Right kidney (tissue), 1 donor: ENCODE data around the gene MAP2K3.

Source experiments
- DNase-seq: peaks from one replicate; pipeline ENCODE4 v3.0.0-alpha.2; 2016

MAP2K3 gene

DNA sequence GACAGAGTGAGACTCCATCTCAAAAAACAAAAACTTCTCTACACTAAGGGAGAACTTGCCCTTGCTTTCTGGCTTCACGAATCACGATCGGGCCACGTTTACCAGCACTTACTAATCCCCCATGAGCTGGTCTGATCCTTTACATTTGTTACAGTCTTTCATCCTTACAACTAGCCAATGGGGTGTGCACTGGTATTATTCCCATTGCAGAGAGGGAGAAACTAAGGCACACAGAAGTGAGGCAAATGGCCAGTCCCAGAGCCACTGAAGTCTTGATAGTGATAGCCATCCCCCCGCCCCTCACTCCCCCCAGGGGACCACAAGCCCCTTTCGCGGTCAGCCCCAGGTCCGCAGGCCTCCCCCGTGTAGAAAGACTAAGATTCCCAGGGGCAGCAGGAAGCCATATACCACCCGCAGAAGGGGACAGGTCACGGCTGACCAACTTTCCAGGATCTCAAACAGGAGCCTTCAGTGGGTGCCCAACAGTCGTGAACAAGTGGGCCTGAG, 32.2 kb upstream of the MAP2K3 start:
- no peak for DNase-seq

DNA sequence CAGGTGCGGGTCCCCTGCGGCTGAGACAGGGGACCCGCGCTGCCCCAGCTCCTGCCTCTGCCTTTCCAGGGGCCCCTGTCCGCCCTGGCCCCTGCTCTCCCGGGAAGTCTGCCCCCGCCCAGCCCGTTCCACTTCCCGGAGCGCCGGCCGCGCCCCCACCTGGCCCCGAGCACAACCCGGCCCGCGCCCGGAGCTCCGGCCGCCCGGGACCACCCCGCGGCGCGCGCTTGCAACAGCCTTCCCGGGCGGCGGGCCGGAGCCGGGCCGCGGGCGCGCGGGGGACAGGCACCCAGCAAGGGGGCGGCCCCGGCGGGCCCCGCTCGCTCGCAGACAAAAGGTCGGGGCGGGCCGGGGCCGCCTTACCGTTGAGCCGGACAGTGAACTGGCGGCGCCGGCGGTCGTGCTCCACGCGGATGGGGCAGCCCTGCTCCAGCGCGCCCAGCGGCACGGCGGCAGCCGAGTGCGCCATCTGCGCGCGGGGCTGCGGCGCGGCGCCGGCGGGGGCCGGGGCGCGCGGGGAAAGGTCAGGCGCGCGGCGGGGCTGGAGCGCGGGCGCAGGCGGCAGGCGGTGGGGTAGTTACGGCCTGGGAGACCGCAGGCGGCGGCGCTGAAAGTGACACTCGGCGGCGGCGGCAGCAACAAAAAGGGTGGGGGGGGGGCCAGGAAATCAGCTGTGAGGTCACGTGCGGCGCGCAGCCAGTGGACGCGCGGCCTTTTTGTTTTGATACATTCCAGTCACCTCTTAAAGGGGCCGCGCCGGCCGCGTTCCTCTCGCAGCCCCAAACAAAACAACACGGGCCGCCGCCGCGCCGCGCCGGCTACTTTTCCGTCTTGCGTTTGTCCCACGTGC, 31.5 kb upstream of the MAP2K3 start, which contains the start of gene NATD1:
NATD1 (minus strand) TSS at position 615 of the 850 bp plus-strand sequence; CDS start at position 469, 146 bp downstream.
- peak; percentile 74 for DNase-seq

DNA sequence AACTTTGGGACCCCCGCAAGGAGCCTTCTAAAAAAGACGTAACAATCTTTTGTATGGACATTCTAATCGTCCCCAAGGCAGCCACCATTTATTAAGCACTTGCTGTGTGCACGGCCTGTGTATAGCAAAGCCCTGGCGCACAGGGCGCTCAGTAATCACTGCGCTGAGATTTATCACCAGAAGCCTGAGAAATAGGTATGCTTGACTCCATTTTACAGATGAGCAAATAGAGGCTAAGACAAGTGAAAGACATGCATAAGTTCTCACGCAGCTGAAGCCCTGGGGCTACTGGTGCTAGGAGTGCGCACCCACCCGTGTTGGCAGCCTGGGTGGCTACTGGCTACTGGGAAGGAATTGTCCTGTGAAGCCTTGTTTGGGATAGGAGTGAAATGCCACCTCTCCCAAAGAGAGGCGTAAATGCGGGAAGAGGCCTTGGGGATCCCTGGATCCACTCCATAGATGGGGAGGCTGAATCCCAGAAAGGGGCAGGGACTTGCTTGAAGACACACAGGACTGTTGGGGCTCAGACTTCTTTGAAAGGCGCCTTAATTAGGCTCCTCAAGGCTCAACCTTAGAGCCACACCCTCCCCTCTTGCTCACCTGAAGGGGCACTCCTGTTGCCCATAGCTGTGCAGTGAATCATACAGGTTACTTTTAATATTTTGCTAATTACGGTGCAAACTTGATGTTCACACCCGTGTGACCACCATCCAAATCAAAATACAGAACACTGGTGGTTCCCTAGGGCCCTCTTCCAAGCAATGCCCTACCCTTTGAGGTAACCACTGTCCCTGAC, 30.7 kb upstream of the MAP2K3 start:
- no peak for DNase-seq

DNA sequence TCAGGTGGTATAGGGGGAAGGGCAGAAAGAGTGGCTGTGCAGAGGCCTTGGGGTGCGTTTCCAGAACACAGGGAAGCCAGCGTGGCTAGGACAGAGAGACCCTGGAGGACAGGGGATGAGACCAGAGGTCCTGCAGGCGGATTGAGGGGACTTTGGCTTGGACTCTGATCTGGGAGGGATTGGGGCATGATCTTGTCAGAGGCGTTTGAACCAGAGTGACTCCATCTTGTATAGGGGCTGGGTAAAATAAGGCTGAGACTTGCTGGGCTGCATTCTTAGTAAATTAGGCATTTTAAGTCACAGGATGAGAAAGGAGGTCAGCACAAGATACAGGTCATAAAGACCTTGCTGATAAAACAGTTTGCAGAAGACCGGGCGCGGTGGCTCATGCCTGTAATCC, 25.9 kb upstream of the MAP2K3 start:
- DNase-seq = no peak

DNA sequence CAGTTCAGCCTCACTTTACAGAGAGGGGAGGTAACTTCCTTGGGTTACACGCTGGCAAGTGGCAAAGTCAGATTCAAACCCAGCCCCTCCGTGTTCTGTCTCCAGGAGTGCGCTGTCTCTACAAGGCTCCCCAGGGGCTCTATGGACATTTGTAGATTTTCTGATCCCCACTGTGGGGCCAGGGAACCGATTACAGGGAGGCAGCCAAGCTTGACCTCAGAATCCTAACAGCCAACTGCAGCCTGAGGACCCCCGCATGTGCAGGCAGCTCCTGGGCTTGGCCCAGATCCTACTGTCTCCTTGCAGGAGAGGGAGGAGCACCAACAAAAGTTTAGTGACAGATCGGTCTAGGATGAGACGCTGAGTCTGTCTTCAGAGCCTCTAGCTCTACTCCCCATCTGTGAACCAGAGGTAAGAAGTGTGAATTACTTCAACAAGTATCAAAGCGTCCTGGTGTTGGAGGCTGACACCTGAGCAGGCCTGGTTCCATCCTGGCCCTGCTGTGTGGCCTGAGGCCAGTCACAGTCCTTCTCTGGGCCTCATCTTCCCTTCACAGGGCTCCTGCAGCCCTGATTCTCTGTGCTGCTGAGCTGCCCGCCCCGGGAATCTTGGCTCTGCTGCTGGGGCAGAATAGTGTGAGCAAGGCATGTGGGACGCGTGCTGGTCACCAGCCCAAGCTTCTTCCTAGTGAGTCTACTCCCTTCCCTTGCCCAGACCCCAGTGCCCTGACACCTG, 22.1 kb upstream of the MAP2K3 start:
- DNase-seq = no peak

DNA sequence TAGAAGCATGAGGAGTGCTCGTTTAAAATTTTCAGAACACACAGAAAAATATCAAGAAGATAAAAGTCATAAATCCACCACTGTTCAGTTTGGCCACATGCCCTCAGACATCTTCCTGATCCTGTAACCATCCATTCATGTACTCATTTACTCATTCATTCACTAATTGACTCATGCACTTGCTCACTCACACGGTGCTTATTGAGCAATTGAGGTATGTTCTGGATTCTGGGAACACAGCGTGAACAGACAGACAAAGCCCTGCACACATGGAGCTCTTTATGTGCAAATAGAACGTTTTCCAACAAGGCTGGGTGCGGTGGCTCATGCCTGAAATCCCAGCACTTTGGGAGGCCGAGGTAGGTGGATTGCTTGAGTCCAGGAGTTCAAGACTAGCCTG, 21.1 kb upstream of the MAP2K3 start:
- DNase-seq = no peak

DNA sequence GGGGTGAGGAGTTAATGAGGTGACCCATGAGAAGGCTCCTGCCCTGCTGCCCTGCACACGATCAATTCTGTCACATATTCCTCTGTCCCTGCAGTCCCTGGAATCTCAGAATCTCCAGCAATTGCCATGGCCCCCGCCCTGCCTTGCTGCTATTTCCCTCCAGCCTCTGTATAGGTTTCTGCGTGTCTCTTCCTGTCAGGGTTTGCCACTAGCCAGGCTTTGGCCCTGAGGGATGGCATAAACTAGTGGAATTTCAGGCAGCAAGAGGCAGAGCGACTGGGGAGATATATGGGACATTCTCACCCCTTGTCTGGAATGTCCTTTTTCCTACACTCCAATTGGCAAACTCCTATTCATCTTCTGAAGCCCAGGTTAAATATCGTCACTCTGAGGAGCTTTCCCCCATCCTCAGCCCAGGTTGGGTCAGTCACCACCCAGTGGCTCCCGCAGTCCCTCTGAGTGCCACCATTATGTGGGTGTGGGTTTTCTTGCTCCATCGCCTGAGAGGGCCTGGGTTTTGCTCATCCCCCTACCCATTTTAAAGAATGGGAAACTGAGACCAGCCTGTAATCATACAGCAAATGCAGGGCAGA, 15.8 kb upstream of the MAP2K3 start:
- DNase-seq = no peak

DNA sequence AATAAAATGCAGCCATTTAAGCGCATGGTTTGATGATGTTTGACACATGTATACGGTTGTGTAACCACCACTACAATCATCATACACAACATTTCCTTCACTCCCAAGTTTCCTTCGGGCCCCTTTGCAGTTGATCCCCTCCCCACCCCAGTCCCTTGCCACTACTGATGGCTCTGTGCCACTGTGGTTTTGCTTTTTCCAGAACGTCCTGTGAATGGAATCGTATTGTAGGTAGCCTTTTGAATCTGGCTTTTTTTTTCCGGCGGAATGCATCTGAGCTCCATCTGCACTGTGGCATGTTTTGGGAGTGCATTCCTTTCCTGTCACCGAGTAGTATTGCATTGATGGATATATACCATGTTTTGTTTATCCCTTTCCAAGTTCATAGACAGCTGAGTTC, 15.1 kb upstream of the MAP2K3 start:
- no peak for DNase-seq

DNA sequence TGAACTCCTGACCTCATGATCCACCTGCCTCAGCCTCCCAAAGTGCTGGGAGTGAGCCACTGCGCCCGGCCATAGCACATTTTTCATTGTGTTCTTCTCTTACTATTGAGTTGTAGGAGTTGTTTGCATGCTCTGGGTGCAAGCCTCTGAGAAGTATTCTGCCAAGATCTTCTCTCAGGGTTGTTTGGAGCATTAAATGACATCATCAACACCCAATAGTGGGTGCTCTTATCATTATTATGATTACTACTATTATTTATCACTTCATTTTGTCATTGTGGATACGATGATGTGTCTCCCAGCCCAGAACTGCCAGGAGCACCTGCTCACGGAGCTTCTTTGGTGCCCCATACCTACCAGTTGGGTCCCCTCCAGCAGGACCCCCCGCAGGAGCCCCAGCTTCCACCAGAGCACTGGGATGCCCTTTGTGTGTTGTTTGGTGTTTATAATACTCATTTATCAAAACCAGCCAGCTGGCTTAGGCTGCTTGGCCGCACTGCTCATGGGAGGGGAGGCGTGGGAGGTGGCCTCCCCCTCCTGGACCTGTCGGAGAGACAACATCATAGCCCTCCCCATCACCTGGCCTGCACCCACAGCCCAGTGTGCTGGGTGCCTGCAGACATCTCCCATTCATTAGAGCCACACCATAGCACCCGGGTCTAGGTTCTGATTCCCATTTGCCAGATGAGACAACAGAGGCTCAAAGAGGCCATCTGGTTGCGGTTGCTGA, 12.9 kb upstream of the MAP2K3 start:
- DNase-seq = no peak

DNA sequence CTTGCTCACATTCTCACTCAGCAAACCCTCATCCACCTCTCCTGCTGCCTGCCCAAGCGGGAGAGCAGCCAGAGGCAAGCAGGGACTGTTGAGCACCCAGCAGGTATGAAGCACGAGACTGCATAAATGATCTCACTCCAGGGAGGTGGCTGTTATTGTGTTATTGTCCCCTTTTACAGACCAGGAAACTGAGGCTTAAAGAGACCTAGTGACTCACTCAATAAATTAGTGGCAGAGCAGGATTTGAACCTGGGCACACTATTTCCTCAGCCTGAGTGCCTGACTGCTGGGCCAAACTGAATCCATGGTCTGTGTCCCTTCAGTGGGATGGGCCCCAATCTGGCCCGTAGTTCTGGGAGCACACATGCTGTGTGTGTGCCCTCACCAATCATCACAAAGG, 12.3 kb upstream of the MAP2K3 start:
- no peak for DNase-seq

DNA sequence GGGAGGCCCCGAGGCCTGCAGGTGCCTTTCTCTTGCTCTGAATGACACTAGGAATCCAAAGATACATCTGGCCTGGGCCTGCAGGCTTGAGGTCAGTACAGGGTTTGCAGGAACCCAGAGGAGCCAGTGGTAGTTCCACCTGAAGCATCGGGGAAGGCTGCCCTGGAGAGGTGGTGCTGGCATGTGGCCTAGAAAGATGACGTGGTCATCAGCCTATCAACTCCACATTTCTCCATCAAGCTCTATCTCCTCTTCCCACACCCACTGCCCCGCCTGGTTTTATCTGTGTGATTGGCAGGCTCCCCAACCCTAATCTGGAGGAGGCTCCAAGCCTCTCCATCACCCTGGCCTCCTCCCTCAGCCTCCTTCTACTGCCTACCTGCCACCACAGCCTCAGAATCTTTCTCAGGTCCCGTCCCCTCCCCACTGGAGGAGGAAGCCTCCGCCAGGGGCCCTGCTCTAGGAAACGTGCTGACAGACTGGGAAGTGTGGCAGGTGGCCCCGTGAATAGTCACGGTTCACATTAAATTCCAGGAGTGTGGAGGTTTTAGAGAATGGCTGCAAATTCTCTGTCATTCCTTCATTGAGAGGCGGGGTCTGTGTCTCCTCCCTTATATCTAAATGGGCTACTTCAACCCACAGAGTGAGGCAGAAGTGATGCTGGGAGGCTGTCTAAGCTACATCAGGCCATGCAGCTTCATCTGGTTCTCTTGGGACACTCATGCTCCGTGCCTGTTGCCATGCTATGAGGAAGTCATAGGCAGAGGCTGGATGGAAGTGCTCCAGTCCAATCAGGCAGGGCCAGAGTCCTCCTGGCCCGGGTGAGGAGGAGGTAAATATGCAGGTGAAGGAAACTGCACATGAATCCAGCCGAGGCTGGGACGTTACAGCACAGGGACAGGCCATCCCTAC, 11.4 kb upstream of the MAP2K3 start:
- no peak for DNase-seq

DNA sequence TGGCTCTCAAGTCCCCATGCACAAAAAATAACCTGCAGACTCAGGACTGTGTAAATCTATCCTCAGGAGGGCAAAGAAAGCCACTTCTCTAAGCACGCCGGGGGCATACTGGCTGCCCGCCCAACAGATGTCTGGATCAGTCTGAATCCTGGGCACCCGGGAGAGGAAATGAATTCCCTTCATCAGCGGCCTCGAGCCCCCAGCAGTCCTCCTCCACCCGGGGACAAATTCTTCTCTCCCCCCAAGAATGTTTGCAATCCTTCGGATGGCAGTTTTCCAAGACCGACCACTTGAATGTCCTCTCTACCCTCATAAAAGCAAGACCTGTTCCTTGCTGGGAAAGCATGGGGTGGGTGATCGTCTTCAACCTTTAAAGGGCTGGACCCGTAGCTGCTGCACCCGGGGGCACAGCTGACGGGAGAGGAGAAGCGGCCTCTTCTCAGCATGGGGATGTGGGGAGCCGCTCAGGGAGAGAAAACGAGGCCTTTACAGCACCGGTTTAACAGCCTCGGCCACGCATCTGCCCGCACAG, 9.4 kb upstream of the MAP2K3 start:
- DNase-seq = no peak

DNA sequence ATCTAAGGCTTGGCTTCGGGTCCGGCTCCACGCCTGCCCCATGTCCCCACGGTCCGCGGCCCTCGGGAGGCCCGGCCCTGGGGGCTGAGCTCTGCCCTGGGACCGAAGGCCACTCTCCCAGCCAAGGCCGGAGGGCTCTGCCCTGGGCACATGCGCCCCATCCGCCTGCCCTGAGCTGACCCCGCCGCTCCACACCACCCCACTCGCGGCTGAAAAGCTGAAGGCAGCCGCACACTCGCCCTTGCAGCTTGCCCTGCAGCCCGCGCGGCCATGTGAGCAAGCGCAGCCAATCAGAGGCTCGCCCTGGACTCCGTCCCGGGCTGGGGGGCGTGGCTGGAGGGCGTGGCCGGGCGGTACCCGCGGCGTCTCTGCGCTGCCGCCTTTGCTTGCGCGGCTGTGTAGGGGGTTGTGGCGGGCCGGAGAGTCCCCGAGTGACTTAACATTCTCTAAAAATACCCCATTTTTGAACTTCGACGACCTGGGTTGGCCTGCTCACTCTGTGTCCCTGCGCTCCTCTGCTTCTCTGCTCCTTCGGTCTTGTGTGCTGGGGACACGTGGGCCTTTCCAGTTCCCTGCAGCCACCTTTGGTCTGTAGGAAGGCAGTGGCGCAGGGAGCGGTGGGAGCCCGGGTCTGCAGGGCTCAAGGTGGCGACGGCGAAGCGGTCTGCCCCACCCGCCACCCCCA, 8.8 kb upstream of the MAP2K3 start:
- DNase-seq = peak; percentile 93

DNA sequence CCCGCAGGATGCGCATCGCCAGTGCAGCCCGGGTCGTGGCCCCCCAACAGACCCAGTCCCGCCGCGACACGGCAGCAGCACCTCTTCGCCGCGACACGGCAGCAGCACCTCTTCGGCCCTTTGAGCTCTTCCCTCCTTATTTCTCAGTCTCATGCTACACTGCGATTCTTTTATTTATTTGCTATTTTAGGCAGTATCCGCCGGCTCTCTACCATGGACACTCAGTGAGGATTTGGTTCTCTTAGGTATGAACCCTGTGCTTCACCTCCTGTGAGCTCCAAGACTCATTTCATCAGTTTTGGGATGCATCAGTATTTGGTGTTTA, 8.3 kb upstream of the MAP2K3 start:
- no peak for DNase-seq

DNA sequence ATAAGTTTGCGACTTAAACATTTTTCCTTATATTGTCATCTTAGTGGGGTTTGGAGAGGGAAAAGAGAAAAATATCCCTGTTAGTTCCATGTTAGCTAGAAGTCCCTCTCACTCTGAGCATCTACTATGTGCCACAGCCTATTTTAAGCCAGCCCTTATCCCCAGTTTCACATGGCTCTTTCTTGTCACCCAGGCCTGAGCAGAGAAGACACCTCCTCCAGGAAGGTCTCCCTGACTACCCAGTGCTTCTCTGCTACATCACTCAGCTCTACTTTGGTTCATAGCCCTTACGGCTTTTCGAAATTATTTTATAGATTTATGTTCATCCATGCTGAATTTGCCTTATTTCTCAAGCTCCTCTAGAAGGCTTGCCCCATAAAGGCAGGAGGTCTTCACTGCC, 7.2 kb upstream of the MAP2K3 start:
- DNase-seq = no peak

DNA sequence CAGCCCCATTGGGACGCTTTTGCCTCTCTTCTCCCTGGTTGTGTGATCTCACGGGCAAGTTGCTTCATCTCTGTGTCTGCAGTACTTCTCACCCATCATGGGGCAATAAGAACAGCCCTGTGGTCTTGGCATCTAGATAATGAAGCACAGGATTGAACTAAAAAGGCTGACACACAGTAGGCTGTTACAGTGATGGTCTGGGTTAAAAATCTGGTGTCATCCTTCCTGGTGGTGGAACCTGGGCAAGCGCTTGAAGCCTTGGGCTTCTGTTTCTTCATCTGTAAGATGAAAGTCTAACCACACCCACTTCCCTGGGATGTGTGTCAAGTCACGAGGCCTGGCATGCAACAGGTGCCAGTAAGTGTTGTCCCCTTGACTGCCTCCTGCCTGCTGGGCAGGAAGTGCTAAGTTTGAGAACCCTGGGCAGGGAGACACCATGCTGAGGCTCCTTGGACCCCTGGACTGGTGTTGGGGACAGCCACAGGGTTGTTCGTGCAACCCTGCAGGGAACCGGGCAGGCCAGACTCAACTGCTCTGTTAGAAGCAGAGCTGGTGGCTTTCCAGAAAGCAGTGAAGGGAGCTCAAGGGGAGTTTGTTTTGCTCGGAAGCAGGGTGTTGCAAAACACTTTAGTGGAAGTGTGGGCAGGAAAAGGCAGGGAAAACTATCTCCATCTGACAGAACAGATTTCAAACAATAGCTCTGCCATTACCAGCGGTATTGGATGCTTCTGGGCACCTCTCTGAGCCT, 5.9 kb upstream of the MAP2K3 start:
- no peak for DNase-seq

DNA sequence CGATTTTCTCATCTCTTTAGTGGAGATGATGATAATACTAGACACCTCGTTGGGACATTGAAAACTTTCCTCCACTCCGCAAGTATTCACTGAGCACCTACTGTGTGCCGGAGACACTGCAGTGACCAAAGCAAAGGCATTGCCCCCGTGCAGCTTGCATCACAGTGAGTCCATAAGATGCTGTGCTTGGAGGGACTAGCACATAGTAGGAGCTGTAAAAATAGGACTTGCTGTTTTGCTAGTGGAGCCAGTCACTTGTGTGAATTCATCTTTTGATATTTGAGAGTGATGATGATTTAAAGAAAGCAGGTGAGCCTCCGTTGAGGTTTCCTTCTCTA, 5.3 kb upstream of the MAP2K3 start:
- DNase-seq = no peak

DNA sequence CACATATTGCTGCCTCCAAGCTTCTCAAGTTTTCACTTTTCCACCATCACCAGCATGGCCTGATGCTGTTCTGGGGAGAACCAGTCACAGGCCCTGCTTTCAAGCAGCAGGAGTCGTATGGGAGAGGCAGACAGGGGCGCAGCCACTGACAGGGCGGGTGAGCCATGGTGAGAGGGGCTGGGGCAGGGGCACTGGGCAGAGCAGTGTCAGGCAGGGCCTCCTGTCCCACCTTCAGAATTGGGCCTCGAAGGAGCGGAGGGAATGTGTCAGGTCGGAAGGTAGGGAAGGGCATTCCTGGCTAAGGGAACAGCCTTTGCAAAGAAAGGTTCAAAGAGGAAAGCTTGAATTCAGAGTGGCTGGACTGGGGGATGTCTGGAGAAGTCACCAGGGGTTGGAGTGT, 4.9 kb upstream of the MAP2K3 start:
- no peak for DNase-seq

DNA sequence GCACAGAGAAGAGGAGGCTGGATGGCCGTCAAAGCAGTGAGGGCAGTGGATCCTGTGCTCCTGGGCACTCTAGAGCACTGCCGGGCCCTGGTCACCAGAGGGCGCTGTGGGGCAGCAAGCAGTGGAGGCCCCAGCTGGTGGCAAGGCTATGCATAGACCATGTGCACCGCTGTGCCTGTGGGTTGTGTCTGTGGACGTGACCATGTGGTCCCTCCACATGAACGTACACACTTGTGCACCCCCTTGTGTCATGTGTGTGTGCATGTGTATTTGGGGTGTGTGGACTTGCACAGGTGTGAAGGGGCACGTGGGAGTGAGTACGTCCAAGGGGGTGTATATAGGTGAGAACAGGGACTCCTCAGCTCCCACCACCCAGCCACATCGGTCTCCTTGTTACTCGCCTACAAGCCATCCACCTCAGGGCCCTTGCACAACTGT, 4.4 kb upstream of the MAP2K3 start:
- DNase-seq = peak; percentile 54
